Measurements from ENCODE around the gene KRT1. TPM values are rescaled to one million over a fixed set of nuclear protein-coding genes. Genes with fewer than 3 reads are reported as not detected.

The KRT1 gene
- total and polyA plus RNA-seq, 3 donors from 2014 or later: 0.20 TPM; not detected in 2

DNA sequence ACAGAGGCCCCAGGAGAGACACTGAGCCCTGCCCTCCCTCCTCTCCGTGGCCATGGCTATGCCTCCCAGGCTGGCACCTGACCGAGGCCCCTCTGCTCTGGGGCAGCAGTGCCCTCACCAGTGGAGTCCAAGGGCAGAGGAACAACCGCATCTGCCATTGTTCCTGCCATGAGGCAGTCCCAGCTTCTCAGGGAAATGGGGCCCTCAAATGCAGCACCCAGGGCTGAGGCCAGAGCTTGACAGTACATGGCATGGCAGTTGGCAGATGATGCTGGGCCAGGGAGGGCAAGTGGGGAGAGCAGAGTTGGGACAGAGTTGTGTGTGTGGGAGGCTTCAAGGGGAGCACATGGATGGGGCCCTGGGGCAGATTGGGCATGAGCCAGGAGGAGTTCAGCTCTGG lies 44.2 kb upstream of the KRT1 start:
- Histone ChIP-seq H3K9me3 (no peaks in the 10 kb centered on the region), H3K36me3 (ENCODE audit: low read depth, missing control alignments) (no peaks in the 10 kb centered on the region), H3K27ac (no peak overlapping the region), H3K27me3 (no peaks in the 10 kb centered on the region), H3K4me3 (no peak overlapping the region), H3K4me1 (no peaks in the 10 kb centered on the region)
- no peak for TF ChIP-seq POLR2A (IDR thresholded peaks at IDR 0.05)
- no peak for TF ChIP-seq CTCF (IDR thresholded peaks at IDR 0.05)
- intact Hi-C loops (cut with DNase I; ENCODE audit: low total_unique reads): no loop called here
- 91 to 100% methylated on average over 3 of the region's 3 CpGs for WGBS, 2 donors
- no peak for DNase-seq

DNA sequence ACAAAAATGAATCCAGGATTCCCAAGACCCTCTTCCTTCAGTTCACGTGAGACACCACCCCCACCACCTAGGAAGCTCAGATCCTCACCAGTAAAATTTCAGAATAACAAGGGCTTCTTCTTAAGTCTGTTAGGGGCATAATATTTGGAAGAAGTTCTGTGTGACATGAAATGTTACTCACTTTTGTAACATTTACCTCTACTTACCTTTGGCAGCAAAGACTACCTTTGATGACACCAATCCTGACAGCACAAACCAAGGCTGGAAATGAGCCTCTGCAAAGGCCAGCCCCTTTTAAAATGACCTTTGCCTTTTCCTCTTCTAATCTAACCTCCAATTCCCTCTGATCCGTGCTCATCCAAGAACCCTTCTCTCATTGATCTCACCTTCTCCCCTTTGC lies 42.5 kb upstream of the KRT1 start:
- Histone ChIP-seq H3K4me3 (no peak overlapping the region), H3K9me3 (no peaks in the 10 kb centered on the region), H3K27me3 (no peaks in the 10 kb centered on the region), H3K36me3 (ENCODE audit: low read depth, missing control alignments) (no peaks in the 10 kb centered on the region), H3K4me1 (no peaks in the 10 kb centered on the region), H3K27ac (no peak overlapping the region)
- intact Hi-C loops (cut with DNase I; ENCODE audit: low total_unique reads): no loop called here
- 82 to 88% methylated on average over 2 of the region's 2 CpGs for WGBS, 2 donors
- no peak for TF ChIP-seq CTCF (IDR thresholded peaks at IDR 0.05)
- TF ChIP-seq POLR2A (IDR thresholded peaks at IDR 0.05): no peak
- DNase-seq: no peak

DNA sequence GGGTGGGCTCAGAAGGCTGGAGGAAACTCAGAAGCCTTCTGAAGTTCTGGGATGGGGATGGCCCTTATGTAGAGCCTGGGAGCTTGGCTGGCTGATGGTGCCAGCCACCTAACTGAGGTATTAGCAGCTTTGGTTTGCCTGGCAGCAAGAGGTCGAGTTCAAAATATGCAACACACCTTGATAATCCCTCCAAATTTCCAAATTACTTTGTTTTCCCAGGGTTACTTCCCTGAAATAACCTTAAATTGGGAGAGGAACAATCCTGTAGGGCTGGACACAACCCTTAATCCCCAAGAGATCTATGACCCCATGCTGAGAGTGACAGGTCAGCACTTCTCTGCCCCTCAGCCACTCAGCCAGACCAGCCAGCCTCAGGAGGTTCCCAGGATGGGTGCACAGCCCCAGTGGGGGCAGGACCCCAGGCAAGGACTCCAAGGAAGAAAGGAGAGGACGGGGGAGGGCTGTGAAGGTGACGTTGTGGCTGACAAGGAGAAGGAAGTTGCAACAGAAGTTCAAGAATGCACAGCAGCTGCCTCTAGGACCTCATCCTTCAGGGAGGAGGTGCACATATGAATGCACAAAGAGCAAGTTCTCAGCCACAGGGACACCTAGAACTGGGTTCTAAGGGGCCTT lies 41.7 kb upstream of the KRT1 start:
- H3K27me3 ChIP-seq: no peaks in the 10 kb centered on the region
- DNase-seq: no peak
- intact Hi-C loops (cut with DNase I; ENCODE audit: low total_unique reads): no loop called here
- H3K9me3 ChIP-seq: no peaks in the 10 kb centered on the region
- H3K4me3 ChIP-seq: no peak overlapping the region
- no peaks in the 10 kb centered on the region for H3K4me1 ChIP-seq
- H3K27ac ChIP-seq: no peak overlapping the region
- no peaks in the 10 kb centered on the region for H3K36me3 ChIP-seq (ENCODE audit: low read depth, missing control alignments)
- TF ChIP-seq POLR2A (IDR thresholded peaks at IDR 0.05) (no peak), CTCF (IDR thresholded peaks at IDR 0.05) (no peak)
- 49 to 94% methylated on average over 3 of the region's 3 CpGs for WGBS, 2 donors

DNA sequence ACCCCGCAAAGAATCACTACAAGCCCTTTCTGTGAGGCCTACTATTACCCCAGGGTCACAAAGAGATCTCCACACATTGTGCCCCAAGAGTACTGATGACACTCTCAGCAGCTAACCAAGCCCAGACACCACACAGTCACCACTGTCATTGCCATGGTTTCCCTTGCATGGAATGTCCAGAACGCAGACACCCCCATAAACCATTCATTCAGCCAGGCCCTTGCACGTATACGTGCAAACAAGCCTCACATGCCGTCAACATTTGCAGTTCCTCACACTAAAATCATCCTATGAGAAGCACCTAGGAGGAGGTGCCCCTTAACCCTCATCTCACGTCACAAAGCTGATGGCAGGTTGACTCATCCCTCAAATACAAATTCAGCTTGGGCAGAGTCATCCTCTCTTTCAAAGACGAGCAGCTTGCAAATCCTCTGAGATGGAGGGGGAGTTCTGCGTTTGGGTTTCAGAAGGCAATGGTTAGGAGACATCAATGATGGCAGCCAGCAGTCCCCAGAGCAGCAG lies 40.2 kb upstream of the KRT1 start:
- no peaks in the 10 kb centered on the region for H3K27me3 ChIP-seq
- no peaks in the 10 kb centered on the region for H3K9me3 ChIP-seq
- H3K4me1 ChIP-seq: no peaks in the 10 kb centered on the region
- no peak for TF ChIP-seq POLR2A (IDR thresholded peaks at IDR 0.05)
- no peak for TF ChIP-seq CTCF (IDR thresholded peaks at IDR 0.05)
- no peaks in the 10 kb centered on the region for H3K36me3 ChIP-seq (ENCODE audit: low read depth, missing control alignments)
- 82 to 94% methylated on average over 1 to 8 of the region's 8 CpGs for WGBS, 2 donors
- no peak for DNase-seq
- no peak overlapping the region for H3K4me3 ChIP-seq
- H3K27ac ChIP-seq: no peak overlapping the region
- intact Hi-C loops (cut with DNase I; ENCODE audit: low total_unique reads): no loop called here

GRCh38 chr12:52716061-52716460 lies 35.9 kb upstream of the KRT1 start:
- Histone ChIP-seq H3K4me1 (peaks cover 3% of the 10 kb centered on the region), H3K9me3 (no peaks in the 10 kb centered on the region), H3K4me3 (no peak overlapping the region), H3K27me3 (no peaks in the 10 kb centered on the region), H3K27ac (no peak overlapping the region), H3K36me3 (ENCODE audit: low read depth, missing control alignments) (no peaks in the 10 kb centered on the region)
- 94 to 96% methylated on average over 5 of the region's 5 CpGs for WGBS, 2 donors
- no peak for DNase-seq
- intact Hi-C loops (cut with DNase I; ENCODE audit: low total_unique reads): no loop called here
- TF ChIP-seq CTCF (IDR thresholded peaks at IDR 0.05) (no peak), POLR2A (IDR thresholded peaks at IDR 0.05) (no peak)
